Esophagus squamous epithelium (tissue), 4 donors: Measurements from ENCODE around the gene PCDHA8.

Experiments used
- POLR2A ChIP-seq, 4 donors: fragments of 450-650 bp; IDR thresholded peaks; one replicate each; pipeline ENCODE4 v1.6.1; 2017; ENCODE audit warnings: antibody characterized with exemption in 4 of 4, mild to moderate bottlenecking in 4 of 4, moderate library complexity in 3 of 4
- TF ChIP-seq, protein P1 (sequence below), 6 experiments: fragments of 450-650 bp in 4 of 6; fragments of 200-600 bp in 2 of 6; sonication (generic) in 2 of 6; IDR thresholded peaks; one replicate each; pipeline ENCODE4 v1.5.1; 2016 to 2019; ENCODE audit warnings: antibody characterized with exemption in 6 of 6, mild to moderate bottlenecking in 4 of 6, moderate library complexity in 4 of 6

DNA sequence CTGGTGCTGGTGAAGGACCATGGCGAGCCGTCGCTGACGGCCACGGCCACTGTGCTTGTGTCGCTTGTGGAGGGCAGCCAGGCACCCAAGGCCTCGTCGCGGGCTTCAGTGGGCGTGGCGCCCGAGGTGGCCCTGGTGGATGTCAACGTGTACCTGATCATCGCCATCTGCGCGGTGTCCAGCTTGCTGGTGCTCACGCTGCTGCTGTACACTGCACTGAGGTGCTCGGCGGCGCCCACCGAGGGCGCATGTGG lies 16.9 kb downstream of the PCDHA8 start:
- TF ChIP-seq, protein P1, sequence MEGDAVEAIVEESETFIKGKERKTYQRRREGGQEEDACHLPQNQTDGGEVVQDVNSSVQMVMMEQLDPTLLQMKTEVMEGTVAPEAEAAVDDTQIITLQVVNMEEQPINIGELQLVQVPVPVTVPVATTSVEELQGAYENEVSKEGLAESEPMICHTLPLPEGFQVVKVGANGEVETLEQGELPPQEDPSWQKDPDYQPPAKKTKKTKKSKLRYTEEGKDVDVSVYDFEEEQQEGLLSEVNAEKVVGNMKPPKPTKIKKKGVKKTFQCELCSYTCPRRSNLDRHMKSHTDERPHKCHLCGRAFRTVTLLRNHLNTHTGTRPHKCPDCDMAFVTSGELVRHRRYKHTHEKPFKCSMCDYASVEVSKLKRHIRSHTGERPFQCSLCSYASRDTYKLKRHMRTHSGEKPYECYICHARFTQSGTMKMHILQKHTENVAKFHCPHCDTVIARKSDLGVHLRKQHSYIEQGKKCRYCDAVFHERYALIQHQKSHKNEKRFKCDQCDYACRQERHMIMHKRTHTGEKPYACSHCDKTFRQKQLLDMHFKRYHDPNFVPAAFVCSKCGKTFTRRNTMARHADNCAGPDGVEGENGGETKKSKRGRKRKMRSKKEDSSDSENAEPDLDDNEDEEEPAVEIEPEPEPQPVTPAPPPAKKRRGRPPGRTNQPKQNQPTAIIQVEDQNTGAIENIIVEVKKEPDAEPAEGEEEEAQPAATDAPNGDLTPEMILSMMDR (IDR thresholded peaks at IDR 0.05), result no peak
- no peak for TF ChIP-seq POLR2A (IDR thresholded peaks at IDR 0.05)
